Skin of body (tissue), 2 donors: ENCODE data around the gene STAT5A. TPM values are rescaled to one million over a fixed set of nuclear protein-coding genes. Genes with fewer than 3 reads are reported as not detected.
"Not testable (repeated sequence)": the region's sequence is repeated elsewhere in the genome, so short reads cannot be mapped to it uniquely, and the experiment has no call there.

Source experiments
- DNase-seq: peaks from one replicate; lab custom pipeline; 2025; lab: John Stamatoyannopoulos, UW
- total RNA-seq: library from RNA; depleted of rRNA; stranded (reverse); fragments of >200 nt; gene quantifications from one replicate; pipeline ENCODE4 v1.2.3, GENCODE V29; 2014

STAT5A gene
- total RNA-seq, 1 donor from 2014 or later: 27.8 TPM

GRCh38 chr17:42305543-42306384 is 17.5 kb downstream of the STAT5A start:
- DNase-seq: no peak

DNA sequence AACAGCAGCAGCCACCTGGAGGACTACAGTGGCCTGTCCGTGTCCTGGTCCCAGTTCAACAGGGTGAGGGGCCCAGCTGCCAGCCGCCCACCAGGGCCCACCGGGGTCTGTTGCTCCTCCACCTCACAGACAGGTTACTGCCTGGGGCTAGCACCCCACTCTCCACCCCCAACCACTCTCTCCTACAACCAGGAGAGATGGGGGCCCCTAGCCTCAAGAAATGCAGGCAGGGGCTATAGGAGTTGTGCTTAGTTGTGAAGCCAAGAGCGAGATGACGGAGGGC is 18.0 kb downstream of the STAT5A start:
- no peak for DNase-seq

GRCh38 chr17:42307362-42307927 is 19.1 kb downstream of the STAT5A start:
- no peak for DNase-seq

DNA sequence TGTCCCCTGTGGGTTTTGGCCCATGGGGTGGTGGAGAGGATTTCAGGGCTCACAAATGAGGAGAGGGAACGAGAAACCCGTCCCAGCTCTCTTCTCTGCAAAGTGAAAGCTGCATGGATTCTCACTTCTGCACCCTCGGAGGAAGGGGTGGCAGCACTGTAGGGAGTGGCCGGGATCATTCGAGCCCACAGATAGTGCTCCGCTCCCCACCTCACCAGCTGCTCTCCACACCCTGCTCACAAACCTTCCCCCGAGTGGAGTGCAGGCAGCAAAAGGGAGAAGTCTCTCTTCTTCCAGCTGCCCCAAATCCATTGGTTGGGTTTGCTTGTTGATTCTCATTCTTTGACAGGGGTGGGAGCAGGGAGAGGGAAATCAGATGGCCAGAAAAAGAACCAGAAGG is 20.1 kb downstream of the STAT5A start:
- no peak for DNase-seq

DNA sequence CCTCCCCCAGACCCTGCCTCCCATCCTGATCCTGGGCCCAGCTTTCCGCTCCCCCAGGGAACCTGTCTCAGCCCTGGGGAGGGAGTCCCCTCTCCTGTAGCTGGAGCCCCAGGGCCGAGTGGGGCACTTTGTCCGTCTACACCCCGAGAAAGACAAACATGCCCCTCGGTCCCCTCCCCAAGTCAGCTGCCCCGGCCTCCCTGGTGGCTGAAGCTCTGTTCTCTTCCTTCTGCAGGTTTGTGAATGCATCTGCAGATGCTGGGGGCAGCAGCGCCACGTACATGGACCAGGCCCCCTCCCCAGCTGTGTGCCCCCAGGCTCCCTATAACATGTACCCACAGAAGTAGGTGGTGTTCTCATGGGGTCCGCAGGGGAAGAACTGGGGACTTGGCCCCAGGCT is 20.8 kb downstream of the STAT5A start:
- no peak for DNase-seq

- no peak for DNase-seq
Measured at GRCh38 chr17:42309986-42310786, 21.9 kb downstream of the STAT5A start.

DNA sequence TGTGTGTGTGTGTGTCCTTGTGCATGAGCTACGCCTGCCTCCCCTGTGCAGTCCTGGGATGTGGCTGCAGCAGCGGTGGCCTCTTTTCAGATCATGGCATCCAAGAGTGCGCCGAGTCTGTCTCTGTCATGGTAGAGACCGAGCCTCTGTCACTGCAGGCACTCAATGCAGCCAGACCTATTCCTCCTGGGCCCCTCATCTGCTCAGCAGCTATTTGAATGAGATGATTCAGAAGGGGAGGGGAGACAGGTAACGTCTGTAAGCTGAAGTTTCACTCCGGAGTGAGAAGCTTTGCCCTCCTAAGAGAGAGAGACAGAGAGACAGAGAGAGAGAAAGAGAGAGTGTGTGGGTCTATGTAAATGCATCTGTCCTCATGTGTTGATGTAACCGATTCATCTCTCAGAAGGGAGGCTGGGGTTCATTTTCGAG is 22.5 kb downstream of the STAT5A start:
- DNase-seq: no peak

GRCh38 chr17:42311240-42312034 is 23.1 kb downstream of the STAT5A start:
- DNase-seq: peak; percentile 90

DNA sequence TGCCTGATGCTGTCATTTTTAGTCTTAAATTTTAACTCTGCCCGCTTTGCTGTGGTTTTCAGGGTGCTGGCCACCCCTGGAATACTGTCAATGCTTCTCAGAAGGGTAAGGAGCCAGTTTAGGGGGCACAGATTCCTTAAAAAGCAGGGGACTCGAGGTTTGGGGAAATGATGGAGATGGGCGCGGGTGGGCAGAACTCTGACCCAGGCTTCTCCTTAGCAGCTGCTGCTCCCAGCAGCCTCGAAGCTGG is 23.7 kb downstream of the STAT5A start:
- no peak for DNase-seq

- peak; percentile 34 for DNase-seq
Measured at GRCh38 chr17:42312285-42313130, 24.2 kb downstream of the STAT5A start.

GRCh38 chr17:42313389-42313772 is 25.1 kb downstream of the STAT5A start:
- no peak for DNase-seq

GRCh38 chr17:42313773-42314566 is 25.7 kb downstream of the STAT5A start:
- no peak for DNase-seq

DNA sequence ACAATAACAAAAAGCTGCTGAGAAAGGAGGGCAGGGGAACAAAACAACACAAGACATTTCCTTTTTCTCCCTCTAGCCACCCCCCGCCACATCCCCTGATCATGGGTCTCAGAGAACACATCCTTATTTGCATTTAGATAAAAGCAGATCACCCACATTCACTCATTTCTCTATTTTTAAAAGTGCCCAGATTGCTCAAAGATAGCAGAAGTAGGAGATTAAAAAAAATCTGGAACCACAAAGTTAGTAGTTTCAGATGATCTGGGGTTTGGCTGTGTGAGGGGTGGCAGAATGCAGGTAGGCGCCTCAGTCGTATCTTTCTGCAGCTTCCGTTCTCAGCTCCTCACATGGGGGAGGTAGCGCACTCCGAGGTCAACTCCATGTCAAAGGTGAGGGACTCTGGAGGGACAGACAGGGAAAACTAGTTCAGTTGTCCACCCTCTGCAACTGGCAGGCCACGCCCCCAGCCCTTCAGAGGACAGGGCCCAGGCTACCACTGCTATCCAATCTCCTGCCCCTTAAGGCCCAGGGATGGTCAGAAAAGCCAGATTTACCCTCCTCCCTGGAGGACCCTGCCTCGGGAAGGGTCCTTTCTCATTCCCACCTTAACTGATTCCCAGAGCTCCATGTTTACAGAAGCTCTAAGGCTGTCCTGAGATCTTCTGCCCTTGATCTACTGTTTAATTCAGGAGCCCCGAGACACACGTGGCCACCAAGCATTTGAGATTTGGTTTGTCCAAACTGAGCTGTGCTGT is 27.3 kb downstream of the STAT5A start:
- DNase-seq: no peak

DNA sequence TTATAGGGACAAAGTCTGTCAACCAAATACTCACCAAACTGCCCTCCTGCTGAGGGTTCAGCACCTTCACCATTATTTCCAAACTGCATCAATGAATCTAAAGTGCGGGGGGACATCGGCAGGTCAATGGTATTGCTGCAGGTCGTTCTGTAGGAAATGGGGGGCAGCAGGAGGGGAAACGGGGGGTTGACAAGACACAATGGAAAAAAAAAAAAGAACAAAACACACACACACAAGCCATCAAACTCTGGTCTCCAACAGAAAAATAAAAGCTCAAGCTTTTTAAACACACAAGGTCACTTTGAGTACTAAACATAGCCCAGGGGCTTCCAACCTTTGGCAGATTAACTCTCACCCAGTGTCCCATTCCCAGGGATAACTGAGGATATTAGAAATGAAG is 28.5 kb downstream of the STAT5A start:
- no peak for DNase-seq

- no peak for DNase-seq
Measured at GRCh38 chr17:42317266-42317845, 29.1 kb downstream of the STAT5A start.

DNA sequence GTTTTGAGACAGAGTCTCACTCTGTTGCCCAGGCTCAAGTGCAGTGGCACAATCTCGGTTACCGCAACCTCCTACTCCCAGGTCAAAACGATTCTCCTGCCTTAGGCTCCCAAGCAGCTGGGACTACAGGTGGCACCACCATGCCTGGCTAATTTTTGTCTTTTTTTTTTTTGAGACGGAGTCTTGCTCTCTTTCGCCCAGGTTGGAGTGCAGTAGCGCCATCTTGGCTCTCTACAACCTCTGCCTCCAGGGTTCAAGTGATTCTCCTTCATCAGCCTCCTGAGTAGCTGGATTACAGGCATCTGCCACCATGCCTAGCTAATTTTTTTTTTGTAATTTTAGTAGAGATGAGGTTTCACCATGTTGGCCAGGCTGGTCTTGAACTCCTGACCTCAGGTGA is 29.7 kb downstream of the STAT5A start:
- not testable (repeated sequence) for DNase-seq

DNA sequence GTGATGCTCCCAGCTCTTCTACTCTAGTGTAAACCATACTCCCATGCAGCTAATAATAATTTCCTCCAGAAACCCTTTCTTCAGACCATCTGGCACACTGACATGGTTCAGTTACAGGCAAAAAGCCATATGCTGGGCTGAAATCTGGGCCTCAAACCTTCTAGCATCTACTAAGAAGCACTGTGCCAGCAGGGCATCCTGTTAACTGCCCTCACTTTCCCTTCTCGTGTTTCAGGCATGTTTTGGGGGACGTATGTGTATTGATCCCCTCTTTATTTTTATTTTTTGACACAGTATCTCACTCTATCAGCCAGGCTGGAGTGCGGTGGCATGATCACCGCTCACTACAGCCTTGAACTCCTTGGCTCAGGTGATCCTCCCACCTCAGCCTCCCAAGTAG is 33.3 kb downstream of the STAT5A start:
- no peak for DNase-seq

DNA sequence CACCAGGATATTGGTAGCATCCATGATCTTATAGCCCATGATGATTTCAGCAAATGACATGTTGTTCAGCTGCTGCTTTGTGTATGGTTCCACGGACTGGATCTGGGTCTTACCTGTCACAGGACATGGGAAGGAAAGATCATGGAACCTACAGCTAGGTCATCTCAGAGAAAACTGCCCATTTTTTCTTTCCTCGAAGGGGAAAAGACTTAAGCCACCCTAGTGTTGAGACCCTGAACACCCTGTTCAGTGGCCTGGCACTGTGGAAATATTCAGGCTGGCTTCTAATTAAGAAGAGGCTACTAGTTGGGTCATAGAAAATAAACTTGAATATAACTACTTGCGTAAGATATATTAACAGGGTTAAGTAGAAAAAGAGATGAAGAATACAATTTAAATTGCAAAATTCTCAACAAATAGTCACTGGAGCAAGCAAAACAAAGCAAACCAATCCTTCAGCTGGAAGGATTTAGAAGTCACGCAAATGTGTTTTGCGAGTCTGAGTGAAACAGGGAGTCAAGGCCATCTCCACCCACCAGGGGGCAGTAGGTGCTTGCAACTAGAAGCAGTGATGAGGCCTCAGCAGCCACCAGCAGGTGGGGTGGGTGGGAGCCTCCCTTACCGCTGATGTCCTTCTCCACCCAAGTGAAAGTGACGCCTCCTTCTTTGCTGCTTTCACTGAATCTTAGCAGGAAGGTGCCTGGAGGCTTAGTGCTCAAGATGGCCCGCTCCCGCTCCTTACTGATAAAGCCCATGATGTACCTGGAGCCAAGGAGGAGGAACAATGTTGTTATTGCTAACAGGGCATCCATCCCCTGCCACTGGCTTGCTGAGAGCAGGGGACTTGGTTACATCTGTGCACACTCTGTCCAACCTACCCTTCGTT is 34.3 kb downstream of the STAT5A start:
- DNase-seq: peak; percentile 89
